Ammon's horn (tissue), 1 donor: ENCODE results near the gene RAPH1.

Experiments
- DNase-seq: peaks from one replicate; pipeline ENCODE4 v3.0.0-alpha.2; 2016; ENCODE audit warnings: low spot score

Gene RAPH1

DNA sequence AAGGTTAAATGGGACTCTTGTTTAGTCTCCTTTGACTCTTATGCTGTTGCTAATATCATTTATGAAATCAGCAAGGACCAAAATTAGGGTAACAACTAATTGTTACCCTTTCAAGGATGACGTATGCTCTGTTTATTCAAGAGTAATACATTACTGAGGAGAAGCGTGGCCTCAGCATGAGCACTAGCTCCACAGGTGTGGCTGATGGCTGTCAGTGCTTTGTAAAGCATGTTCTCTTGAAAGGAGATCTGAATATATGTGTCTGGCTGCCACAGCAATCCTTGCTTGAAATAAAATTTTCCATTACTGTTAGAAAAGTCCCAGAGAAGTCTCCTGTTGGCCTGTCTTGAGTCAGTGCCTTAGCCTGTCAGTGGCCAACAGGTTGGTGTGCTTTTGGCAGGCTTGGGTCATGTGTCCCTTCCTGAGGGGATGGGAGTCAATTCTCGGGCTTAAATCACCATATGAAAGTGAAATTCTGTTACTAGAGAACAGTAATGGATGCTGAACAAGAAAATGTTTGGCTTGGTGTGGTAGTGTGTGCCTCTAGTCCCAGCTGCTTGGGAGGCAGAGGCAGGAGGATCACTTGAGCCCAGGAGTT lies 174.2 kb downstream of the RAPH1 start:
- DNase-seq: no peak

DNA sequence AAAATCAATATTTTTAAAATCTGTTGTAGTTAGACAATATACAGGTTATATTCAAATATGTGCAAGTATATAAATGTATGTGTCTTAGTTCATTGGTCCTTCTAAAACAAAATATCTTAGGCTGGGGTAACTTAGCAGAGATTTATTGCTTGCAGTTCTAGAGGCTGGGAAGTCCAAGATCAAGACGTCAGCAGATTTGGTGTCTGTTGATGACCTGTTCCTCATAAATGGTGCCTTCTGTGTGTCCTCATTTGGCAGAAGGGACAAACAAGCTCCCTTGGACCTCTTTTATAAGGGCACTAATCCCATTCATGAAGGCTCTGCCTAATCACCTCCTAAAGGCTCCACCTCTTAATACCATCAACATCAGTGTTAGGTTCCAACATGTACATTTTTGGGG lies 175.7 kb downstream of the RAPH1 start:
- DNase-seq: no peak

DNA sequence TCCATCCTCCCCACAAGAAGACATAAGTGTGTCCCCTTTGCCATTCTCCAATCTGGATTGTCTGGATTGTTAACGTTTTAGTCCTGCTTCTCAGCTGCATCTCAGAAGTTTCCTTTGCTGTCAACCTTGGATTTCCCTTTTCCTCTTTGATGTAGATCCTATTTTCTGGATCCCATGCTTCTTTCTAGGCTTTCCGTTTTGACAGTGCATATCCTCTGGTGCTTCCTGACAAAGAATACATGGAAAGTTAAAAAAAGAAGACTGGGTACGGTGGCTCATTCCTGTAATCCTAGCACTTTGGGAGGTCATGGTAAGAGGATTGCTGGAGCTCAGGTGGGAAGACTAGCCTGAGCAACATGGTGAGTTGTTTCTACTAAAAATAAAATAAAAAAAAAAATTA lies 180.1 kb downstream of the RAPH1 start:
- no peak for DNase-seq

DNA sequence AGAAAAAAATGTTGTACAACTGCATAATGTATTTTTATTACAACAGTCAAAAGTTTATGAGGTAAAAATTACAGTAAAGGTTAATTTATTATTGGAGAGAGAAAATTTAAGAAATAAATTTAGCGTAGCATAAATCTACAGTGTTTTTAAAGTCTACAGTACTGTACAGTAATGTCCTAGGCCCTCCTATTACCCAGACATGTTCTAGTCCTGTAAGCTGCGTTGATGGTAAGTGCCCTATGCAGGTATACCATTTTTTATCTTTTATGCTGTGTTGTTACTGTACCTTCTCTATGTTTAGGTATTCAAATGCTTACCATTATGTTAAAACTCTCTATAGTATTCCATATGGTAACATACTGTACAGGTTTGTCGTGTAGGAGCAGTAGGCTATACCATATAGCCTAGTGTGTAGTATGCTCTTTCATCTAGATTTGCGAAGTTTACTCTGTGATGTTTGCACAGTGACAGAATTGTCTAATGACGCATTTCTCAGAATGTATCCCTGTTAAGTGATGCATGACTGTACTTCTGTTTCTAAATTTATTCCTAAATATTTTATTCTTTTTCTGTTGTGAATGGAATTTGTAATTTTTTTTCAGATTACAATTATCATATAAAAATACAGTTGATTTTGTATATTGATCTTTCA lies 182.4 kb downstream of the RAPH1 start:
- no peak for DNase-seq

DNA sequence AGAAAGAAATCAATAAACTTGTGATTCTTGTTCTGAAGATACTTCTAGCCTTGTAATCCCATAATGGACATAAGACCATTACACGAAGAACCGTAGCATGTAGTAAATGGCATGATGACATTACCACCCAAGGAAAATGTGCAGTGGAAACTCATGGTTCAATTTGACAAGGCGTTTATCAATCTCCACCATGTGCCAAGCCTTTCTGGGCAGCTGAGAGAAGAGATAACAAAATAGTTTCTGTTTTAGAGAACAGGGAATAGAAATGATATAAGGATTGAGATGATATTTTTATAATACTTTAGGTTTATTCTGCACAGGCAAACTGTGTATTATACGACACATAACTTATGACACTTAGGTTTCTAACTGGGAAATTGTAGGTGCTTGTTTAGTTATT lies 187.7 kb downstream of the RAPH1 start:
- DNase-seq: no peak

DNA sequence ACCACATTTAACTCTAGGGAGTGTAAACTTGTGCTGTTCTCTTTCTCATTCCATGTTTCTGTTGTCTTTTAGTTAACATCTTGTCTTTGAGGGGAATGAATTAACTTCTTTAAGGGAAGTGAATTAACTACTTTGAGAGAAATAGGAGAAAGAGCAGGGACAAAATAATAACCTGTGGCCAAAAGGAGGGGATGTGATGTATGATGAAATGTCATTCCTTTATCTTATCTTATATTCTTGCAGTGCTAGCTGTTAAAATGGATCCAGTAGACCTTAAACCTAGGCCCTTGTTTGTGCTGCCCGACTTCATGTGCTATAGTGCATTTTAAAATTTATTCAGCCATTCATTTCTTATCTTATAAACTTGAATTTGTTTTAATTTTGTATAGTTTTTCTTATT lies 188.5 kb downstream of the RAPH1 start:
- DNase-seq: no peak

DNA sequence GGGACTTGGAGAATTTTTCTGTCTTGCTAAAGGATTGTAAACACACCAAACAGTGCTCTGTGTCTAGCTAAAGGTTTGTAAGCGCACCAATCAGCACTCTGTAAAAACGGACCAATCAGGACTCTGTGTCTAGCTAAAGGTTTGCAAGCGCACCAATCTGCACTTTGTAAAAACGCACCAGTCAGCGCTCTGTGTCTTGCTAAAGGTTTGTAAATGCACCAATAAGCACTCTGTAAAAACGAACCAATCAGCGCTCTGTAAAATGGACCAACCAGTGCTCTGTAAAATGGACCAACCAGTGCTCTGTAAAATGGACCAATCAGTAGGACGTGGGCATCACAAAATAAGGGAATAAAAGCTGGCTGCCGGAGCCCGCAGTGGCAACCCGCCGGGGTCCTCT lies 190.4 kb downstream of the RAPH1 start:
- no peak for DNase-seq
